ENCODE measurements around the gene ZFHX3.

ZFHX3 gene

GRCh38 chr16:73042807-73043206, 5.1 kb downstream of the ZFHX3 start:
- DNase-seq (ENCODE audit: insufficient read length, low spot score) (no peak), FAIRE-seq (no peak)

GRCh38 chr16:73041676-73042075, 6.3 kb downstream of the ZFHX3 start:
- FAIRE-seq (no peak), DNase-seq (ENCODE audit: insufficient read length, low spot score) (no peak)

- FAIRE-seq: no peak
- no peak for DNase-seq (ENCODE audit: insufficient read length, low spot score)
Observed at GRCh38 chr16:73040735-73041402, 7.1 kb downstream of the ZFHX3 start.

GRCh38 chr16:73040136-73040535, 7.8 kb downstream of the ZFHX3 start:
- no peak for FAIRE-seq
- no peak for DNase-seq (ENCODE audit: insufficient read length, low spot score)

GRCh38 chr16:73037845-73038570, 9.9 kb downstream of the ZFHX3 start:
- FAIRE-seq (no peak), DNase-seq (ENCODE audit: insufficient read length, low spot score) (no peak)

- DNase-seq (ENCODE audit: insufficient read length, low spot score): no peak
- FAIRE-seq: no peak
Observed at GRCh38 chr16:73037331-73037745, 10.6 kb downstream of the ZFHX3 start.

- DNase-seq (ENCODE audit: insufficient read length, low spot score): no peak
- FAIRE-seq: no peak
Observed at GRCh38 chr16:73036074-73036826, 11.7 kb downstream of the ZFHX3 start.

- FAIRE-seq: no peak
- DNase-seq (ENCODE audit: insufficient read length, low spot score): no peak
Observed at GRCh38 chr16:73034374-73034773, 13.6 kb downstream of the ZFHX3 start.

GRCh38 chr16:73033271-73033998, 14.5 kb downstream of the ZFHX3 start:
- DNase-seq (ENCODE audit: insufficient read length, low spot score) (peak; percentile 30), FAIRE-seq (peak; percentile 38)

GRCh38 chr16:73032541-73033270, 15.2 kb downstream of the ZFHX3 start:
- no peak for DNase-seq (ENCODE audit: insufficient read length, low spot score)
- no peak for FAIRE-seq

GRCh38 chr16:73031984-73032383, 15.9 kb downstream of the ZFHX3 start:
- no peak for DNase-seq (ENCODE audit: insufficient read length, low spot score)
- no peak for FAIRE-seq

- DNase-seq (ENCODE audit: insufficient read length, low spot score): no peak
Observed at GRCh38 chr16:73031155-73031866, 16.6 kb downstream of the ZFHX3 start.

GRCh38 chr16:73028721-73029361, 19.1 kb downstream of the ZFHX3 start:
- DNase-seq (ENCODE audit: insufficient read length, low spot score): no peak
- no peak for FAIRE-seq

More at GRCh38 chr16:73031155-73031866, 16.6 kb downstream of the ZFHX3 start:
- peak; percentile 20 for FAIRE-seq

- FAIRE-seq: no peak
Observed at GRCh38 chr16:73028263-73028662, 19.7 kb downstream of the ZFHX3 start.

GRCh38 chr16:73027685-73028111, 20.2 kb downstream of the ZFHX3 start:
- FAIRE-seq (no peak), DNase-seq (ENCODE audit: insufficient read length, low spot score) (no peak)

More at GRCh38 chr16:73028263-73028662, 19.7 kb downstream of the ZFHX3 start:
- DNase-seq (ENCODE audit: insufficient read length, low spot score): no peak

GRCh38 chr16:73026754-73027684, 20.9 kb downstream of the ZFHX3 start:
- FAIRE-seq (peak; percentile 66), DNase-seq (ENCODE audit: insufficient read length, low spot score) (no peak)

GRCh38 chr16:73025856-73026210, 22.1 kb downstream of the ZFHX3 start:
- no peak for FAIRE-seq

More at GRCh38 chr16:73025856-73026210, 22.1 kb downstream of the ZFHX3 start:
- no peak for DNase-seq (ENCODE audit: insufficient read length, low spot score)

All from HTR-8/SVneo (cell line).